GM12878 (cell line): ENCODE measurements around the gene ECEL1. TPM values are rescaled to one million over a fixed set of nuclear protein-coding genes. Genes with fewer than 3 reads are reported as not detected.
"Not testable (repeated sequence)": the region's sequence is repeated elsewhere in the genome, so short reads cannot be mapped to it uniquely, and the experiment has no call there.

Experiments used
- ATAC-seq: fragments of 200-7000 bp; cut with Tn5 transposase; 3 replicates; pipeline ENCODE4 v1.9.1; 2020; ENCODE audit warnings: mild to moderate bottlenecking, moderate library complexity
- BruUV-seq: library from RNA; stranded (reverse); fragments of 400-500 nt; replicated peaks from 2 replicates; lab custom pipeline; 2021; lab: Mats Ljungman, UMichigan
- CTCF ChIA-PET: fragments of 300-600 bp; sonication (Branson Sonifier 250); formaldehyde crosslinking; extraction: SDS; loops from one replicate; lab custom pipeline; 2021; ENCODE audit warnings: inconsistent platforms; lab: Yijun Ruan, JAX
- POLR2A ChIA-PET: fragments of 350-600 bp; formaldehyde crosslinking; extraction: SDS; loops from one replicate; lab custom pipeline; 2021; ENCODE audit warnings: inconsistent platforms; lab: Charles Lee
- RAD21 ChIA-PET: fragments of 300-600 bp; sonication (Branson Sonifier 250); formaldehyde crosslinking; loops from one replicate; lab custom pipeline; 2023; ENCODE audit warnings: antibody characterized with exemption; ENCODE audit not compliant: unreplicated experiment; lab: Charles Lee
- SMC1A ChIA-PET: fragments of 300-600 bp; sonication (Branson Sonifier 250); formaldehyde crosslinking; loops from one replicate; lab custom pipeline; 2023; ENCODE audit not compliant: unreplicated experiment, uncharacterized antibody; lab: Charles Lee
- DNase-seq: peaks from one replicate; pipeline ENCODE4 v3.0.0-alpha.2; 2011; ENCODE audit warnings: low read depth, low spot score
- FAIRE-seq: peaks from 3 replicates; lab custom pipeline; 2011; peaks lifted over from hg19 to GRCh38; lab: Jason Lieb, UNC
- H2AFZ ChIP-seq: 2 replicates; pipeline ENCODE4 v1.6.0; 2011; ENCODE audit warnings: low read depth, low read length, control low read depth; ENCODE audit not compliant: control insufficient read depth
- H3K27ac ChIP-seq: 2 replicates; pipeline ENCODE4 v1.5.1; 2011; ENCODE audit warnings: control low read depth; ENCODE audit not compliant: control insufficient read depth, insufficient read depth
- H3K27me3 ChIP-seq, 2 experiments: replicated peaks in 1 of 2; 2 replicates each; pipeline versions ENCODE4 v1.6.0 to v1.6.1; 2011; ENCODE audit warnings: low read length in 1 of 2; ENCODE audit not compliant: control insufficient read depth in 2 of 2, insufficient read depth in 2 of 2
- H3K36me3 ChIP-seq, 2 experiments: 2 replicates each; pipeline ENCODE4 v1.5.1; 2011; ENCODE audit warnings: low read length in 1 of 2; ENCODE audit not compliant: control insufficient read depth in 2 of 2, insufficient read depth in 2 of 2
- H3K4me1 ChIP-seq: 2 replicates; pipeline ENCODE4 v1.6.1; 2011; ENCODE audit warnings: mild to moderate bottlenecking, low read length, moderate library complexity, mixed read lengths; ENCODE audit not compliant: control insufficient read depth, insufficient read depth
- H3K4me2 ChIP-seq: 2 replicates; pipeline ENCODE4 v1.6.0; 2011; ENCODE audit warnings: control low read depth; ENCODE audit not compliant: control insufficient read depth, insufficient read depth
- H3K4me3 ChIP-seq: fragments of 200-600 bp; sonication (generic); 2 replicates; pipeline ENCODE4 v1.5.1; 2016
- H3K79me2 ChIP-seq: 2 replicates; pipeline ENCODE4 v1.6.0; 2011; ENCODE audit warnings: low read length; ENCODE audit not compliant: control insufficient read depth, insufficient read depth
- H3K9ac ChIP-seq: 2 replicates; pipeline ENCODE4 v1.8.0; 2011; ENCODE audit warnings: low read length, control low read depth, mixed read lengths; ENCODE audit not compliant: control insufficient read depth, insufficient read depth
- H3K9me3 ChIP-seq: replicated peaks from 3 replicates; pipeline ENCODE4 v1.5.1; 2011; ENCODE audit warnings: mild to moderate bottlenecking, low read length; ENCODE audit not compliant: control insufficient read depth, insufficient read depth
- H4K20me1 ChIP-seq: 2 replicates; pipeline ENCODE4 v1.6.0; 2011; ENCODE audit not compliant: control insufficient read depth, insufficient read depth
- IKZF2 ChIP-seq, 2 experiments: fragments of 450-650 bp; IDR thresholded peaks; 2 replicates each; pipeline ENCODE4 v1.6.1; 2017; ENCODE audit warnings: mild to moderate bottlenecking in 2 of 2, moderate library complexity in 2 of 2
- PAX5 ChIP-seq: IDR thresholded peaks from 2 replicates; pipeline ENCODE4 v1.6.1; 2011; ENCODE audit warnings: low read depth, low read length, borderline replicate concordance
- ZNF274 ChIP-seq: IDR thresholded peaks from one replicate; pipeline ENCODE4 v1.8.0; 2011; ENCODE audit not compliant: insufficient read length, insufficient read depth
- WGBS: methylation state at CpG from one replicate; pipeline ENCODE4 v1.1.6; 2016; ENCODE audit warnings: low lambda C conversion rate; ENCODE audit not compliant: insufficient replicate concordance, insufficient coverage; ENCODE audit errors: missing lambda C conversion rate; 5-methylcytosine and 5-hydroxymethylcytosine counted together
- in situ Hi-C: fragments of 300-500 bp; cut with MboI; formaldehyde crosslinking; loops from 9 replicates; pipeline ENCODE4 v1.14.3; 2018; ENCODE audit warnings: mixed read lengths
- intact Hi-C: fragments of 100-400 bp; cut with micrococcal nuclease; formaldehyde crosslinking; loops from one replicate; pipeline ENCODE4 v1.14.2; 2022; ENCODE audit not compliant: unreplicated experiment
- polyA plus RNA-seq, 11 experiments: library from polyadenylated mRNA; depleted of rRNA in 4 of 11; unstranded in 6 of 11; stranded (reverse) in 5 of 11; fragments of >200 nt; fragmentation: Nextera tagmentation in 4 of 11; fragmentation: Illumina TruSeq in 1 of 11; extraction: Ambion mirVana in 4 of 11; extraction: Trizol in 1 of 11; gene quantifications; 1 replicate in 1 of 11; 2 replicates in 10 of 11; pipeline versions ENCODE4 v1.2.1 to v1.2.3, GENCODE V29; 2011 to 2016; ENCODE audit warnings: inconsistent platforms in 2 of 11, missing spikeins in 2 of 11, low read depth in 1 of 11
- total RNA-seq, 4 experiments: library from RNA; depleted of rRNA in 3 of 4; stranded (reverse); fragments of >200 nt in 3 of 4; fragmentation: Illumina TruSeq in 1 of 4; extraction: Trizol in 1 of 4; gene quantifications; 2 replicates each; pipeline versions ENCODE4 v1.2.1 to v1.2.3, GENCODE V29; 2013 to 2021

The ECEL1 gene
- total and polyA plus RNA-seq, 10 of the 15 experiments (the other 5 are each of a cell fraction or from before 2014, with no cell fraction given) = not detected

- SMC1A ChIA-PET, H4K20me1 ChIP-seq, H3K4me2 ChIP-seq, BruUV-seq, RAD21 ChIA-PET, CTCF ChIA-PET, FAIRE-seq, in situ Hi-C loops, H3K4me3 ChIP-seq, H3K36me3 ChIP-seq, H3K4me1 ChIP-seq, H2AFZ ChIP-seq, H3K9ac ChIP-seq, H3K27me3 ChIP-seq, H3K27ac ChIP-seq, POLR2A ChIA-PET, ATAC-seq, H3K9me3 ChIP-seq, H3K79me2 ChIP-seq, DNase-seq: not testable (repeated sequence)
- intact Hi-C loops = loop anchor here (5.0 kb wide), 1 partner anchor 66 kb away; no protein-coding TSS in a partner anchor
- WGBS = 34% methylated on average over 3 of the region's 3 CpGs
Measured at GRCh38 chr2:232451645-232452044, 36.0 kb downstream of the ECEL1 start.

GRCh38 chr2:232449964-232450363 is 37.7 kb downstream of the ECEL1 start:
- Histone ChIP-seq H4K20me1 (no peaks in the 10 kb centered on the region), H3K27me3 (no peaks in the 10 kb centered on the region), H3K79me2 (no peaks in the 10 kb centered on the region), H3K27ac (no peak overlapping the region), H3K4me2 (no peak overlapping the region), H3K4me1 (no peaks in the 10 kb centered on the region), H3K36me3 (no peaks in the 10 kb centered on the region), H2AFZ (no peak overlapping the region), H3K9ac (no peak overlapping the region), H3K9me3 (no peaks in the 10 kb centered on the region), H3K4me3 (no peak overlapping the region)
- POLR2A ChIA-PET = no interaction called here
- TF ChIP-seq IKZF2 (IDR thresholded peaks at IDR 0.05) (no peak), ZNF274 (no peak), PAX5 (no peak)
- intact Hi-C loops (loop anchor here (5.0 kb wide), 1 partner anchor 67 kb away; no protein-coding TSS in a partner anchor), in situ Hi-C loops (no loop called here)
- FAIRE-seq (no peak), ATAC-seq (no peak; the same call in 2 of the 3 replicates), DNase-seq (no peak)
- no TSS peak for BruUV-seq
- SMC1A ChIA-PET = no interaction called here
- CTCF ChIA-PET = no interaction called here
- 23% methylated on average over 12 of the region's 12 CpGs for WGBS
- RAD21 ChIA-PET = no interaction called here
